Ishikawa (cell line): ENCODE measurements around the gene RASD1.

Experiments
- CREB1 ChIP-seq: IDR thresholded peaks from 2 replicates; pipeline ENCODE4 v1.6.1; 2012; ENCODE audit warnings: low read depth
- EGR1 ChIP-seq: IDR thresholded peaks from 2 replicates; pipeline ENCODE4 v1.6.1; 2012
- EP300 ChIP-seq: IDR thresholded peaks from 2 replicates; pipeline ENCODE4 v1.6.1; 2012; ENCODE audit warnings: borderline replicate concordance
- TAF1 ChIP-seq: IDR thresholded peaks from 2 replicates; pipeline ENCODE4 v1.6.1; 2012; ENCODE audit warnings: low read depth, mild to moderate bottlenecking
- TCF12 ChIP-seq: IDR thresholded peaks from 2 replicates; pipeline ENCODE4 v1.6.1; 2012; ENCODE audit warnings: low read depth
- TF ChIP-seq, protein P1 (sequence below): IDR thresholded peaks from 2 replicates; pipeline ENCODE4 v1.6.1; 2012; ENCODE audit warnings: low read depth, mild to moderate bottlenecking
- TF ChIP-seq, protein P2 (sequence below): IDR thresholded peaks from 2 replicates; pipeline ENCODE4 v1.6.1; 2012

DNA sequence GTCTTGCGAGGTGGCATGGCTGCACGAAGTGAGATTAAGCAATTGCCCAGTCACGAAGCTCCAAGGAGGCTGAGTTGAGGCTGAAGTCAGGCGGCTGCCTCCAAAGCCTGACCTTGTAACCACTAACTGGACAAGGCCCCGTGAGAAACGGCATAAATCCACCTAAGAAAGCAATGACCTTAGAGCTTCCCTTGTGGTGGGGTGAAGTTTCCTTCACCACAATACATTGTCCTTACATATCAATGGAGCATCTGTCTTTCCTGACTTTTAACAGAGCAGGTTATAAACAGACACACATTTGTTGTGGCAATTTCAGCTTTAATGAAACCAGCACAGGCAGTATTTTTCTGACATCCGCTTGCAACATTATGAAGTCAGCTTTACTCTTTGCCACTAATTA lies 21.9 kb downstream of the RASD1 start:
- TF ChIP-seq, protein P1, sequence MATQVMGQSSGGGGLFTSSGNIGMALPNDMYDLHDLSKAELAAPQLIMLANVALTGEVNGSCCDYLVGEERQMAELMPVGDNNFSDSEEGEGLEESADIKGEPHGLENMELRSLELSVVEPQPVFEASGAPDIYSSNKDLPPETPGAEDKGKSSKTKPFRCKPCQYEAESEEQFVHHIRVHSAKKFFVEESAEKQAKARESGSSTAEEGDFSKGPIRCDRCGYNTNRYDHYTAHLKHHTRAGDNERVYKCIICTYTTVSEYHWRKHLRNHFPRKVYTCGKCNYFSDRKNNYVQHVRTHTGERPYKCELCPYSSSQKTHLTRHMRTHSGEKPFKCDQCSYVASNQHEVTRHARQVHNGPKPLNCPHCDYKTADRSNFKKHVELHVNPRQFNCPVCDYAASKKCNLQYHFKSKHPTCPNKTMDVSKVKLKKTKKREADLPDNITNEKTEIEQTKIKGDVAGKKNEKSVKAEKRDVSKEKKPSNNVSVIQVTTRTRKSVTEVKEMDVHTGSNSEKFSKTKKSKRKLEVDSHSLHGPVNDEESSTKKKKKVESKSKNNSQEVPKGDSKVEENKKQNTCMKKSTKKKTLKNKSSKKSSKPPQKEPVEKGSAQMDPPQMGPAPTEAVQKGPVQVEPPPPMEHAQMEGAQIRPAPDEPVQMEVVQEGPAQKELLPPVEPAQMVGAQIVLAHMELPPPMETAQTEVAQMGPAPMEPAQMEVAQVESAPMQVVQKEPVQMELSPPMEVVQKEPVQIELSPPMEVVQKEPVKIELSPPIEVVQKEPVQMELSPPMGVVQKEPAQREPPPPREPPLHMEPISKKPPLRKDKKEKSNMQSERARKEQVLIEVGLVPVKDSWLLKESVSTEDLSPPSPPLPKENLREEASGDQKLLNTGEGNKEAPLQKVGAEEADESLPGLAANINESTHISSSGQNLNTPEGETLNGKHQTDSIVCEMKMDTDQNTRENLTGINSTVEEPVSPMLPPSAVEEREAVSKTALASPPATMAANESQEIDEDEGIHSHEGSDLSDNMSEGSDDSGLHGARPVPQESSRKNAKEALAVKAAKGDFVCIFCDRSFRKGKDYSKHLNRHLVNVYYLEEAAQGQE = no peak
- TF ChIP-seq EP300 (no peak), TAF1 (no peak), CREB1 (no peak), EGR1 (no peak), TCF12 (no peak)
- TF ChIP-seq, protein P2, sequence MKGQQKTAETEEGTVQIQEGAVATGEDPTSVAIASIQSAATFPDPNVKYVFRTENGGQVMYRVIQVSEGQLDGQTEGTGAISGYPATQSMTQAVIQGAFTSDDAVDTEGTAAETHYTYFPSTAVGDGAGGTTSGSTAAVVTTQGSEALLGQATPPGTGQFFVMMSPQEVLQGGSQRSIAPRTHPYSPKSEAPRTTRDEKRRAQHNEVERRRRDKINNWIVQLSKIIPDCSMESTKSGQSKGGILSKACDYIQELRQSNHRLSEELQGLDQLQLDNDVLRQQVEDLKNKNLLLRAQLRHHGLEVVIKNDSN = no peak
